Embryonic facial prominence (tissue), 1 donor: ENCODE data around the gene NRXN3.
"Not testable (repeated sequence)": the region's sequence is repeated elsewhere in the genome, so short reads cannot be mapped to it uniquely, and the experiment has no call there.

Source experiments
- DNase-seq: peaks from one replicate; pipeline ENCODE4 v3.0.0-alpha.2; 2016; ENCODE audit errors: extremely low spot score

NRXN3 gene

DNA sequence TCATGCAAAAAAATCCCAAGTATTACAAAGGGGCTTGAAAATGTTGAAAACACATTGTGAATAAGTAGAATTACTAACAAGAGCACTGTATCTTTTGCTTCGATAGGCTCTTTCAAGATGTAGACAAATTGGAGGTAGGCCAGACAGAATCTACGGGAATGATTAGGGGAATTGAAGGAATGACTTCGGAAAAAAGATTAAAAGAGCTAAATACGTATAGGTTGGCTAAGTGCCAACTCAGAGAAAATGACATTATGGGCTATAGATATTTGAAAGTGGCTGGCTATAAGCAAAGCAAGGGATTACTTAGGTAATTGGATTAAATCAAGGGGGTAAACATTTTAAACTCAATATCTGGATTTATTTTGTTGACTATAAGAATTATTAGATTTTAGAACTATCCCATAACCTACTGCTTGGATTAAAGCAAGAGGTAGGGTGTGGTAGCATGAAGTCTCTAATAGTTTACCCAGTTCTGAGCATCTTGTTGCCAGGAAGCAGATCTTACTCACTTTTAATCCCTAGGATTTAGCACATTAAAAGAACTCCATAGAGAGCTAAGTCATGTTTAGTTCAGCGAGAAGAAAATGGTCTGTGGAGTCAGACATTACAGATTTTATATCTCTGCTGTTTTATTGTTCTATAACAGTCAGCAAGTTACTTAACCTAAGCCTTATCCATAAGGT is 1551.4 kb downstream of the NRXN3 start:
- no peak for DNase-seq

DNA sequence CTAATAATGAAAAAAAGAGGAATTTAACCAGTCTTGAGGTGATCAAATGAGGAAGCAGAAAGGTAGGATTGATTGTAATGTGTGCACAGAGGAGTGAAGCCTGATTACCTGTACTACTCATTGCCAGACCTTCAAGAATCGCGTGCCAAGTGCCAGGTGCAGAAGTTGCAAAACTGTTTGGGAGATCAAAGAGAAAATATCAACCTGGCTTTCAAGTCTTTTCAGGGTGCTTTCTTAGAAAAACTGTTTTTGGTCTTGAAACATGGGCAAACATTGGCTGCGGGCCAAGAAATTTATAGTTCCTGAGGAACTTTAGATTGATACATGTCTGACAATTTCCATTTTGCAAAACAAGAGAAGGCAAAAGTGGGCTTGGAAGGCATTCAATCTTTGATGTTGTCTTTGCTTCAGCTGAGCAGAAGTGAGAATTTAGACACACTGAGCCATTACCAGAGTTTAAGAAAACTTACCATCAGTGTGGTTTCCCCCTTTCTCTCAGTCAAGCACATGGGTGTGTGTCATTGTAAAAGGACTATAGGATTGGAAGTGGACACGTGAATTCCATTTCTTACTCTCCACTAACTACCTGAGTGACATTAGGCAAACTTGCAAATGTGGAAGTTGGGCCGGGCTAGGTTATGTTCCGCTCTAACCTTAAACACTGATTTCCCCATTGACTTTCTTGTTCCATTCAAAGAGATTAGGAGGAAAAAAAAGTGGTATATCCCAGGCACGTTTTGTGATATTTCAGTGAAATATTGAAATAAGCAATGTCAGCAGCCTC is 1555.0 kb downstream of the NRXN3 start:
- DNase-seq, result no peak

DNA sequence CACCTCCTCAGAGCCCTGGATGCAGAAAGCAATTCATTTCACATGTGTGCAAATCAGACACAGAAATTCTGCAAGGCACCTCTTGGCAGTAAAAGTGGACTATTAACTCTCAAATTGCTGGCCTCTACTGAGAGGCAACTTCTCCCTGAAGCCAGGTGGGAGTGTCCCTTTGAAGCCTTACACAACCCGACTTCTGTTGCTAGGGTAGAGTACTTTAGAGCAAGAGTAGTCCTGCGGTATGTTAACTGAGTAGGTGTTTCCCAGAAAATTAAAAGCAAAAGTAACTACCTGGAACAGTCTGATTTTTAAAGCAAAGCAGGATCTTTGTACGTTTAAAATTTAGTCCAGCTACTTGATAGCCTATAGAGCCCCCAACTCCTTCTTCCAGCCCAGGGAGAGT is 1557.7 kb downstream of the NRXN3 start:
- no peak for DNase-seq

DNA sequence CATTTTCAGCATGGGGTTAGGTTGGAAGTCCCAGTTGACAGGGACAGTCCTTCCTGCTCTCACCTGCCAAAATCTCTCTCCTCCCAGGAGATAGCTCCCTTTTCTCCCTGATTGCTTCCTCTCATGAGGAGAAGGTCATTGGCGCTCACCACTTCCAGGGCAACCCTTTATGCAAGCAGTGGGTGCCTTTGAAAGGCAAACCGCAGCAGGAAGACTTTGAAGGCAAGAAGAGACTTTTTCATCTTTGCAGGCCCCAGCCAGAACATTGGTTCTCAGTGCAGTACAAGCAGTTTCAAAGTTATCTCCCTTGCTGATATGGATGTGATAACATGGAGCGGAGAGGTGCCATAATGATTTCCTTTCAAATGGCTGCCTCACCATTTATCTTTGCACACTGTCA is 1558.2 kb downstream of the NRXN3 start:
- no peak for DNase-seq

DNA sequence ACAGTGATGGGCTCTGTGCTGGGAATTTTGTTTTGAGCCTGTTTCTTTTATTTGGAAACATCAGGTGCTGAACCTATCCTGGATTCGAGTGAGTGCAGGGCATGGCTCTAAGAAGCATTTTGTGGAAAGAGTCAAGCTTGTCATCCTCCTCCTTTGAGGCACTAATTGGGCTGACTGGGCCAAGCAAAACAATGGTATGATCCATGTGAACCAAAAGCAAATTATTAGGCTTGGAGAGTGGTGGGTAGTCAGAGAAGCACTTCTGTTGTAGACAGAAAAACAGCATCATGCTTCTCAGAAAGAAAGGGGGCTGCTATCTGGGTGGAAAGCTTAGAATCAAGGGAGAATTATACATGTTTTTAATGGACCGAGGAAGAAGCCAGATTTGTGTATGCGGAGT is 1559.6 kb downstream of the NRXN3 start:
- no peak for DNase-seq

DNA sequence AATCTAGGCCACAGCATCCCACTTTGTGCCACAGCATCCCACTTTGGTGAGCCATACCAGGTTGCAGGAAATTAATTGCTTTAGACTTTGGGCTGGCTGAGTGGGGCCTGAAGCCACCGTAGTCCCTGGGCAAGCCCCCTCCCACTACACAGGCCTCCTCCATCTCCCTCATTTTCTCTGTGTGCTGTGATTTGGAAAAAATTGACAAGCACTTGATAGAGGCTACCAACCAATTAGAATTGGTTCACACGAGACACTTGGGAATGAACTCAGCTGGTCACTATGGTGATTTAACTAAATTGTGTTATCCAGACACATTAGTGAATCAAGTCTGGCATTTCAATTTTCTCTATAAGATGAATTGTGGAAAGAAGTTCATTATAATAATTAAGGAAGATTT is 1560.0 kb downstream of the NRXN3 start:
- no peak for DNase-seq

DNA sequence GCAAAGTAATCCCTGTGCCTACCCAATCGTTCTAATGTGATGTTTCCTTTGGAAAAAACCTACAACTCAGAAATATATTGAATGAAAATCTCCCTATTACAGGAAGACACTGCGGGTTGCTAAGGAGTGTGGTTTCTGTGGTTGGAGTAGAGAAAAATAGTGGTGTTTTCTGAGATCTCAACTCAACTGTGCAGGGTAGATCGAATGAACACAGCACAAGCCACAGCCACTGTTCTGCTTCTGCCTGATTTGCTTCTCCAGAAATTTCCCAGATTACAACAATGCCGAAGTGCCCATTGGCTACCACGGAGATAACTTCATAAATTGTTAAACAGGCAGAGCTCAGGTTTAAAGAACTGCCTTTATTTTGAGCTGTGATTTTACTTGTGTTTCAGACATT is 1560.8 kb downstream of the NRXN3 start:
- DNase-seq, result peak; percentile 22

DNA sequence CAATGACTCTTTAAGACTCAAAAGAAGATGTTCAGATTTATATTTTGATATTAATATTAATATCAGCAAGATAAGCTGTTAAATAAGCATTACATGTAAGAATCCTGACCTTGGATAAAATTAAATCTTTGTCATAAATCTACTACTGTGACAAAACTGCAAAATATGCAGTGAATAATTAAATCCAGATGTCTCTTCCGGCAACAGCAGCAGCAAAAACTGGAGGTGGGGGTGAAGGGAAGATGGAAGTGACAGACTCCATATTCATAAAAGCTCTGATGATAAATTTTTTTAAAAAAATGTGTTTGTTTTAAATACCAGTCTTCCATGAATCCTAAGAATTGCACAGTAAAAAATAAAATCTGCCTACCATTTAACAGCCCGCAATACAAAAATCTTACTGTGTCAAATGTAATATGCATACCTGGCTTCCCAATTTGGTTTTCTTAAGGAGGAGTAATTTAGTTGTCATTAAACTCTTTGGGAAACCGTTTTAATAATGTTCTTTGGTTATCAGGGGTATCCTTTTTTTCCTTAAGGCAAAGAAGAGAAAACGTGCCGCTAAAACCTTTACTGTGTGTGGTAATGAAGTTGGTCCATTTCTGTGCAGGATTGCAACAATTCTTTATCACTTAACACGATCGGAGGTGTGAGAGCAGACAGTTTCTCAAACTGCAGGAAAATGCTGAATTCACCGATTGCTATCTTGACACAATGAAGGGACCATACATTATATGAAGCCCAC is 1562.9 kb downstream of the NRXN3 start:
- no peak for DNase-seq

DNA sequence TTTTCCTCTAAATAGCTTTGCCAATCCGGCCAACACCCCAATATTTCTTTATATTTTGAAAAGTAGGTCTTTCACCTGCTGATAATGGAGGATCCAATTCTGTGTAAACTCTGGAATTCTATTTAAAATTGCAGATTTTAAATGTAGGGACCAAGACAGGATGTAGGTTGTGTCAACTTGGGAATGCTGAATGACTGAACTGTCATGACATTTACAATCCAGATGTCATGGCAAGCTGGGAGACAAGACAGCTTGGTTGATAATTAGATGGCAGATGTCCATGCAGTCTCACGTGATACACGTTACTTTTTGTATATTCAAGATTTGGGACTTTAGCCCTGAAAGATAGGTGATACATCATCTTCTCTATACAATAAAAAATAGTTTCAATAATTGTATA is 1564.0 kb downstream of the NRXN3 start:
- DNase-seq, result no peak

DNA sequence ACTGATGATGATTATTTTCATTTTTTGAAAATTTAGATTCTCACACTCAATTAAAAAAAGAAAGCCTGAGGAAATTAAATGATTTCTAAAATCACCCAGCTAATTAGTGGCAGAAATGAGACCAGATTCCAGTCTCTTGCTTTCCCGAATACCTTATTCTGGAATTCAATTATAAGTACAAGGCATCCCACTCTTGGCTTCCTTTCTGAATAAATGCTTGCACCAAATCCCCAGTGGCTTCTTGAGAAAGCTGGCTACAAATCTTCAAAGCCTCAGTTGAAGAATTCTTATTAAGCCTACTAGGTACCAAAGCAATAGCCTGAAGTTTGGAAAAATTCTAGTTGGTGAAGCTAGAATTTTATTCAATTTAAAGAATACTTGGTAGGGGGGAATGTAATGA is 1564.5 kb downstream of the NRXN3 start:
- no peak for DNase-seq

DNA sequence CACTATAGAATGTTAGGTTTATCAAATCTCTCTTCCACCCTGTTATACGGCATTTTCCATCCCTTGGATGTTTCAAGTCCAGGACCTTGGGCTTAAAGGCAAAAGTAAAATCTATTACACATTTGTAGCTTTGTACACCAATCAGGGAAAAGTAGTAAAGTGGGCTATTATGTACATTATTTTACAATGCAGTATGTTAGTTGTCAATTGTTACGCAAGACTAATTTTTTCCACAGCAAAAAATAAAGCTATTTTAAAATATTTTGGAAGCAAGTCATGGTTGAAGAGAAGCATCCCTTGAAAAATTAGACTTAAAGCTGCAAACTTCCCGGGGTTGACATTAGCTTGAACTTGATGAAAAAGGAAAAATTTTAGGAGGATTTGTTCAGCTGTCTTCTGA is 1564.9 kb downstream of the NRXN3 start:
- DNase-seq, result no peak

DNA sequence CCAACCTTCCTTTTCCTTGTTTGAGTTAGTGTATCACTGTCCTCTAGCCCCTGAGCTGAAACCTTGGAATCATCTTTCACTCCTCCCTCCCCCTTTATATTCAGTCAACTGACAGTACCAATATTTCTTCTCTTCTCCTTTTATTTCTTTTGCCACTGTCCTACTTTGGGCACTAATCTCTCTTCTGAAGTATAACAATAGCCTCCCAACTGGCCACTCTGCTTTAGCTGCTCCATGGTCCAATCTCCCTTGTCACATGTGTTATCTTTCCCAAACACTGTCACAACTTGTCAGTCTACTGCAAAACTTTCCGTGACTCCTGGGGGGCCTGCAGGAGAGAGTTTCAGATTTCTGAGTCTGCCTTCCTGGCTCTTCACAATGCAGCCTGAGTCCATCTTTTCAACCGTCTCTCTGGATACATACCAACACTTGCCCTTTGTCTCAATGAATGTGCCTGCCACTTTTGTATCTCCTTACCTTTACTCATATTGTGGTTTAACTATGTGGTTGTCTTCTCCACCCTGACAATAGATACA is 1570.0 kb downstream of the NRXN3 start:
- no peak for DNase-seq

DNA sequence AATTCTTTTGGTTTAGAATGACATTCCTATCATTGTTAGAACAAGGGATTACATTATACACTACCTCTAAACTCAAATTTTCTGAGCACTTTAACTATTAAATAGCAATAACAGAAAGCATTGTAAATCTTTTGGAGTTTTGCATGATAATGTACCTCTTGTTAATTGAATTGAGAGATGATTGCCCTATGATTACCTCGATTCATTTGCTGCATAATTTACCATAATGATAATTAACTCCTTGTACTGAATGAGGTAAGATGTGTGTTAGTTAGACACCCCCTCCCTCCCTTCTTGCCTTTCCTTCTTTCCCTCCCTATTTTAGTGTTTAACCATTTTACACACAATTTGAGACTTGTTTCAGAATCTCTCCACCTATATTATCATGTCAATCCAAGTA is 1572.0 kb downstream of the NRXN3 start:
- DNase-seq, result no peak

DNA sequence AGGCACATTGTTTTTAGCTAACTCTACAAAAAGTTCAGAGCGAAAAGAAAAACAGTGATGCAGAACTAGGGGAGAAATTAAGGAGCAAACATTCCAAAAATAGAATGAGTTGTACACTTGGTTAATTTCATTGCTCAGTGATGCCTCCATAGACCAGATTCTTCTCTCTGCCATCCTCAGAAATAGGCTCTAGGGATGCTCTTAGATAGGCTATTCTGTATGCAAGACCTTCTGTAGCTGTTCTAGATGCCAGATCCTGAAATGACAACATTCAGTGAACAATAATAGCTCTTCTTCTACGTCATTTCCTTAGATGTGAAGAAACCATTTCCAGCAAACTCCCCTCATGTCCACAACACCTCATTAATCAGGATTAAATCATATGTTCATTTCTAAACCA is 1574.9 kb downstream of the NRXN3 start:
- DNase-seq, result no peak

DNA sequence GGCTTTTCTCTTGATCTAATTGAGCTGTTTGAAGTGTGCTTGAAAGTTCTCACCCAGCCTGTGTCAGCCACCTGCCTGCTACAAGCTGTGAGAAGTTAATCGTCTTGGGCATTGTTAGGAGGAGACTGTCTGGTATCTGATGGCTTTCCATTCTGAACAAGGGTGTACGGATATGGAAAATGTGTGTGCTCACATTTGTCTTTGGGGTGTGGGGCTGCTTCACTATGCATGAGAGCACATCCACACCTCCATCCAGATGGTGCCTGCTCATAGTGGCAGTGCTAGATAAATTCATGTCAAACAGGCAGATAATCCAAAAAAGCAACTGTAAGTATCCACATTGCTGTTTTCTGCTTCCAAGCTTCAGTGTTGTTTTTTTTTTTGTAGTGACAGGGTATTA is 1578.9 kb downstream of the NRXN3 start:
- DNase-seq, result no peak

DNA sequence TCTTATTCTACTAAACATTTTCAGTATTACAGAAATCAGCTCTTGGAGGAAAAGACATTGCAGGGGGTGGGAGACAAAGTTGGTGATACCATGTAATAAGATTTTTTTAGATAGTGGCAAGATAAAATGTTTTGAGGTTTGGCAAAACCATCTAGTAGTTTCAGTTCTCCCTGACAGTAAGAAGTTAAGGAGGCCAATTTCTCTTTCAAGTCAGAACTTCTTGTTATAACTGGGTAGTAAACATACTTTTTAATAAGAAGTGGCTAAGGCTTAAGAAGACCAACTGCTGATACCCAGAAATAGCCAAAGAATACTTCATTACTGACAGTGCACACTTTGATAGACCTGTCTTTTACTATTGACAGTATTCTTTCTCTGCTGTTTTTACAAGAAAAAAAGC is 1588.8 kb downstream of the NRXN3 start:
- DNase-seq, result no peak

DNA sequence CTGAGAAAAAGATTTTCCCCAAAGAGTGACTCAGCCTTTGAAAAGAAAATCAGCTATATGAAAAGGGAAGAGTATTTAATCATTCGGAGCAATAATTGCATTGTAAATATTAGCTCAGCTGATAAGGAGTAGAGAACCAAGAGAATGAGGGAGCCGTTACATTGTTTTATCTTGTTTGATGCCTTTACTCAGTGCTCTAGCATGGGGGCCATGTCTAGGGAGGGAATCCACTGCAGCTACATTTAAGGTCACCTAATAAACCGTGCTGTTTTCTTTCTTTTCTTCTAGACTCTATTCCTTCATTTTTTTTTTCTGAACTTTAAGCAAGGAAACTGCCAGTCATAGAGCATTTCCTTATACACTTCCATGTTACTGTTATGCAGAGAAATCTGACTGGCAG is 1594.2 kb downstream of the NRXN3 start:
- DNase-seq, result no peak

DNA sequence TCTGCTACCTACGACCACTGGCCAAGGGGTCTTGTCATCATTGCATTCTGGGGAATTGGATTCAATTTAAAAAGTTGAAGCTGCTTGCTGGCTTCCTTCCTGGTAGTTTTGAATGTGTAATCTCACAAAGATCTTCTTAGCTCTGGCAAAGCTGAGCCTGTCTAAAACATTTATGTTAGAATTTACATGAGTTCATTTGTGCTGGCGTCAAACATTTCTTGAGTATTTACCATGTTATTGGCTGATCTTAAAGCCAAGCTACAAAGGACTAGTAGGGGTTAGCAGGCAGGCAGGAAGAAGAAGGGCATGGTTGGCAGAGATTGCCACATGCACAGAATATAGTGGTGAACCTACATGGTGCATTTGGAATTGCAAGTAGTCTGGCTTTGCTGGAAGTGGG is 1596.3 kb downstream of the NRXN3 start:
- no peak for DNase-seq

DNA sequence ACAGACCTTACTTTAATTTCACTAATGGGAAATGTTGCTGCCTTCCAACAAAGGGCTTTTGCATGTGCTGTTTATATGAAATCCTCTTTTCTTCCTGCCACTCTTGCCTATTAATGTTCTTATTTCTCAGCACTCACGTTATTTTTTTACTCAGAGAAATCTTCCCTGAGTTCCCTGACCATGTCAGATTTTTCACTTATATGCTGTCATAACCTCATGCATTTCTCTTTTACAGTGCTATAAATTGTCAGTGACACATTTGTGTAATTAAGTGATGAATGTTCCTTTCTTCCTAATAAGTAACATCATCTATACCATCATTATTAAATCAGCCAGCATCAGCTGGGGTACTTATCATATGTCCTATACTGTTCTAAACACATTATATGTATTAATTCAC is 1597.1 kb downstream of the NRXN3 start:
- no peak for DNase-seq

DNA sequence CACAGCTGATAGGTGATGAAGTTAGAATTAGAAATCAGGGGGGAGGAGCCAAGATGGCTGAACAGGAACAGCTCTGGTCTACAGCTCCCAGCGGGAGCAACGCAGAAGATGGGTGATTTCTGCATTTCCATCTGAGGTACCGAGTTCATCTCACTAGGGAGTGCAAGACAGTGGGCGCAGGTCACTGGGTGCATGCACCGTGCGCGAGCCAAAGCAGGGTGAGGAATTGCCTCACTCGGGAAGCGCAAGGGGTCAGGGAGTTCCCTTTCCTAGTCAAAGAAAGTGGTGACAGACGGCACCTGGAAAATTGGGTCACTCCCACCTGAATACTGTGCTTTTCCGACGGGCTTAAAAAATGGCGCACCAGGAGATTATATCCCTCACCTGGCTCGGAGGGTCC is 1597.5 kb downstream of the NRXN3 start:
- not testable (repeated sequence) for DNase-seq

DNA sequence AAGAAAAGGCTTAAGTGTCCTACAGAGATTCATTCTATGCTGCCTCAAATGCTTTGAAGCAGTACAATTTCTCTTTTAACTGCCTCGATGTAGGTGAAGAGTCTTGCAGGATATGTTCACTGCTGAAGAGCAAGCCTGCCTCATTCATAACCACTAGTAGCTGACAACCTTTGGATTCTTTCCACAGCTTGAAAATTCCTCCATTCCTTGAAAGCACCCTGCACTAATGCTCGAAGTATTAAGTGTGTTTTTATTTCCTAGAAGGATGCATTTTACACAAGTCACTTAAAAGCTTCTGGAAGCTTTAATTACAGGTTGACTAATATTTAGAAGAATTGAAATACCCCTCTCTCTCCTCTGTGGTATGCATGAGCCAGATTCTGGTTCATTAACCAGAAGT is 1611.7 kb downstream of the NRXN3 start:
- DNase-seq, result no peak

DNA sequence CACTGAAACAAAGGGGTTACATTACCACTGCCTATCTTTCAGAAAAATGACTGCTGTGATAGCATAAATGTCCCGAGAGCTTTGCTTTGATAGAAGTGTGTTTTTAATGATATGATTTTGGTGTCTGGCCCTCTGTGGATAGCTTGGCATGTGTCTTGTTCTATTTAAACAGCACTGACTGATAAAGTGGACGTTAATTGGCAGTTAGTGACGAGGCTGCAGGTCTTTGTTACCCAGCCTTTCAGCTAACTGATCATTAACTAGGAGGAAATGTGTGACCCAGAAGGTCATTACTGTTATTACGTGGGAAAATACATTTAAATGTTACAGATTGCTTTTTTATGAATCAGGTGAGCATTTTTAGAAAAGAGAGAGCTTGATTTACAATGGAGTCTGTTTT is 1612.9 kb downstream of the NRXN3 start:
- DNase-seq, result no peak

DNA sequence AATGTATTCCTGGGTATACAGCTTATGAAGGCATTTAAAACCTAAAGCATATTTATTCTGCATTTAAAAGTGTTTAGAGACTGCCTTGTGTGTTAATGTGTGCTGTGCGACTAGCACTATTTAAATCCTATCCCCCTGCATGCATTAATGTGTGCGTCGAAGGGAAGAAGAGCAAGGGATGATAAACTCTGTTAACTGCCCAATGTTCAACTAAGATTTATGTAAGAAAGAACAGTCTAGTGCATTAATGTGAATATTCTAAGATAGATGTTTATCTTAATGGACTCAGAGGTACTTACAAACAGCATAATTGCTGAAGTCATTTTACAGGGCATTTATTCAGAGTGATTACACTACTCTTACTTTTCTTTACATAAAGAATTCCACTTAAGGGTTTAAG is 1616.3 kb downstream of the NRXN3 start:
- DNase-seq, result no peak
